Measurements from ENCODE around the gene GXYLT2. TPM values are rescaled to one million over a fixed set of nuclear protein-coding genes. Genes with fewer than 3 reads are reported as not detected.

GXYLT2 gene, protein sequence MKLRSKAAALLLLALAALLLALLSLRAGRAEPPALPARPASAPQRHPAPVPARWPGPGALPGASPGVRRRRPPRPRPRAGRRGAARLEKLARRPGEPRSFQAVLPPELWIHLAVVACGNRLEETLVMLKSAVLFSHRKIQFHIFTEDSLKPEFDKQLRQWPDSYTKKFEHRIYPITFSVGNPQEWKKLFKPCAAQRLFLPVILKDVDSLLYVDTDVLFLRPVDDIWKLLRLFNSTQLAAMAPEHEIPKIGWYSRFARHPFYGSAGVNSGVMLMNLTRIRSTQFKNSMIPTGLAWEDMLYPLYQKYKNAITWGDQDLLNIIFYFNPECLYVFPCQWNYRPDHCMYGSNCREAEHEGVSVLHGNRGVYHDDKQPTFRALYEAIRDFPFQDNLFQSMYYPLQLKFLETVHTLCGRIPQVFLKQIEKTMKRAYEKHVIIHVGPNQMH
- 0.87 to 1.2 TPM (median 1.1 TPM) in 5 replicates for total RNA-seq (2022; extraction: Qiagen RNA extraction)

DNA sequence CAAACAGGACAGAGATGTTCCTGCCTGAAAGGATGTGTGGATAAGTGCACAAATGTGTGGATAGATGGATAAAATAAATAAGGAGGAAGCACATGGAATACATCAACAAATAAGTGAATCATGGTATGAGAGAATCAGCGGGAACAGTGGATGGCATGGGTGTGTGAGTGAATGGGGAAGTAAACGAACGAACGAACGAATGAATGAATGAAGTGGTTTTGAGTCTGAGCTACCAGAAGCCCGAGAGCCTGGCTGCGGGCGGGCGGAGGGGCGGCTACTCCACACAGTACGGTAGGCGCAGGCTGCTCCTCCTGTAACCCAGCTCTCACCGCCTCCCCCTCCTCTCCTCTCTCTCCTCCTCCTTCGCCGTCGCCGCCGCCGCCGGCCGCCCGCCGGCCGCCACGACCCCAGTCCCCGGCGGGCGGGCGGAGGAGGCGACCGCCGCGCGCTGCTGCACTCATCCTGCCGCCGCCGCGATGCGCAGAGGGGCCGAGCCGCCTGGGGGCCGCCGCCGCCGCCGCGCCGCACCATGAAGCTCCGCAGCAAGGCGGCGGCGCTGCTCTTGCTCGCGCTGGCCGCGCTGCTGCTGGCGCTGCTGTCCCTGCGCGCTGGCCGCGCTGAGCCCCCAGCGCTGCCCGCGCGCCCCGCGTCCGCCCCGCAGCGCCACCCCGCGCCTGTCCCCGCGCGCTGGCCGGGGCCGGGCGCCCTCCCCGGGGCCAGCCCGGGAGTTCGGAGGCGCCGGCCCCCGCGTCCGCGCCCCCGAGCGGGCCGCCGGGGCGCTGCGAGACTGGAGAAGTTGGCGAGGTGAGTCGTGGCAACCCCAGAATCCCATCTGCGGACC is at the start of gene GXYLT2:
GXYLT2 (plus strand) TSS at position 342 of the 841 bp plus-strand sequence; CDS start at position 530, 188 bp downstream.

DNA sequence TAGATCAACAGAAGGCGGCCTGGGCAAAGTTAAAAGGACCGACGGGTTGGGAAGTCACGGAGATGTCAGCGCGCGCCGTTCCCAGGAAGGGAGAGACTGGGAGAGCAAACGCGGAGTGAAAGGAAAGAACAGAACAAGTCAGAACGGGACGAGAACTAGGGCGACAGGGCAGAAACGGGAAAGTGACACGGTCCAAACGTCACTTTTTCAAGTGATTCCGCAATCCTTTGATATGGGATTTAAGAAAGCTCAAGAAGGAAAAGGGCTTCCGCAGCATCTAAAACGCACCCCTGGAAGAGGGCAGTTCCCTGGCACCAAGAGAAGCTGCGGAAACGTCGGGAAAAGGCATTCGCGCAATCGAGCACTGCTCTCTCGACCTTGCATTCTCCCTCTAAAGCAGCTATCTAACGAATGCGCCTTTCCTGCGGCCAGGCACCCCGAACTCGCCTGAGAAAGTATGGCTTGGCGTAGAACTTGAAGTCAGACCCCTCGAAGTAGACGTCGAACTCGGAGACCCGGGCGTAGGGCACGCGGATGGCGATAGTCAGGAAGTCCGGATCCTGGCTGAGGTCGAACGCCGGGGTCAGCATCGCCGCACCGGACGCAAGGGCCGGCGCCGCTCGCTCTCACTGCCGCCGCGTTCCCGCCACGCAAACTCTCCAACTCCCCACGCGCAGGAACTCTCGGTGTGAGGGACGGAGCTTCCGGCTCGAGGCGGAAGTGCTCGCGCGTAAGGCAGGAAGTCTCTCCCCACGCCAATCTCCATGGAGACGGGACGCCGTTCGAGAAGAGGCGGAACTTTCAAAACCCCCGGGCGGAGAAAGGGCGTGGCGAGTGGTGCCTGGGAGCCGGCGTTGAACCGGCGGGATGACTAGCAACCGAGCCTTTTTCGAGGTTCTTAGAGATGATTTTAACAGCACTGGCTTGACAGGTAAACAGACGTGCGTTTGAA is 39.8 kb upstream of the GXYLT2 start, which contains the start of gene SHQ1:
SHQ1 (minus strand) TSS at position 695 of the 952 bp plus-strand sequence; CDS start at position 590, 105 bp downstream.

DNA sequence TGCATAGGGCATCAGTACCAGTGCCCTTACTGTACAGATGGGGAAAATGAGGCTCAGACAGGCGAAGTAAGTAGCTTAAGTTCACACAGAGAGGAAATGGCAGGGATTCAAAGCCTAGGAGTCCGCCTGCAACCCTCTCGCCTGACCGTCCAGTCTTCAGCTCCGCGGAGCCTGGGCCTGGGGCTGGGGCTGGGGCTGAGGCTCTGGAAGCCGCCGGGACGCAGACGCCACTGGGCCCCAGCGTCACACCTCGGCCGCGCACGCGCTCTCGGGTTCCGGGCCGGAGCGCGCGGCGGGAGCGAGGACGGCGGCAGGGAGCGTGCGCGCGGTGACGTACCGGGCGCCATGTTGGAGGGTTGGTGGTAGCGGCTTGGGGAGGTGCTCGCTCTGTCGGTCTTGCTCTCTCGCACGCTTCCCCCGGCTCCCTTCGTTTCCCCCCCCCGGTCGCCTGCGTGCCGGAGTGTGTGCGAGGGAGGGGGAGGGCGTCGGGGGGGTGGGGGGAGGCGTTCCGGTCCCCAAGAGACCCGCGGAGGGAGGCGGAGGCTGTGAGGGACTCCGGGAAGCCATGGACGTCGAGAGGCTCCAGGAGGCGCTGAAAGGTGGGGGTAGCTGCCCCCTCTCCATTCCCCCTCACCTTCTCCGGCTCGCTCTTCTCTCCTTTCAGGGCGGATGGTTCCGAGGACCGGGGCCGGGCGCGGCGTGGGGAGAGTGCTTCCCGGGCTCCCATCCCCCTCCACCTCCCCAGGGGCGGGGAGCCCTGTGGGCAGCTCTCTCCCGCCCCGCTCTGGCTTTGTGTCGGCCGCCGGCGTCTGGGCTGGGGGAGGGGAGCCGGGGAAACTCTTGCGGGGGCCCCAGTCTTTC is 108.9 kb downstream of the GXYLT2 start, which contains the start of gene PPP4R2:
PPP4R2 (plus strand) TSS at position 339 of the 861 bp plus-strand sequence; CDS start at position 566, 227 bp downstream.

Other genes starting within 250 kb of the GXYLT2 start
- gene SHQ1, start 39.6 kb upstream of the GXYLT2 start, total RNA-seq (2022; extraction: Qiagen RNA extraction) = 16.3 to 21.1 TPM (median 17.0 TPM) in 5 replicates
- gene PPP4R2, start 108.8 kb downstream of the GXYLT2 start, total RNA-seq (2022; extraction: Qiagen RNA extraction) = 35.2 to 44.2 TPM (median 42.4 TPM) in 5 replicates
- 0.23 to 0.63 TPM (median 0.39 TPM) in 5 replicates for gene EBLN2, start 173.6 kb downstream of the GXYLT2 start, total RNA-seq (2022; extraction: Qiagen RNA extraction)